SK-N-SH treated with all-trans-retinoic acid at 6 μM for 48 hours (cell line): ENCODE data around the gene XRCC4.

Experiments
- ATAC-seq: fragments of 200-7000 bp; cut with Tn5 transposase; 3 replicates; pipeline ENCODE4 v1.9.1; 2020; ENCODE audit warnings: mild to moderate bottlenecking, moderate library complexity
- ARNTL ChIP-seq: fragments of 450-650 bp; formaldehyde crosslinking; IDR thresholded peaks from 2 replicates; pipeline ENCODE4 v1.5.0; 2020; ENCODE audit warnings: low read depth, mild to moderate bottlenecking, moderate library complexity, borderline replicate concordance
- CSDC2 ChIP-seq: fragments of 250-450 bp; sonication (Bioruptor Pico); IDR thresholded peaks from 2 replicates; pipeline ENCODE4 v1.5.0; 2020; ENCODE audit warnings: mild to moderate bottlenecking, moderate library complexity
- ESRRG ChIP-seq: fragments of 250-450 bp; sonication (Bioruptor Pico); IDR thresholded peaks from 2 replicates; pipeline ENCODE4 v1.6.1; 2021; ENCODE audit warnings: mild to moderate bottlenecking
- GLIS3 ChIP-seq: fragments of 250-450 bp; sonication (Bioruptor Pico); IDR thresholded peaks from 2 replicates; pipeline ENCODE4 v1.5.0; 2020; ENCODE audit warnings: mild to moderate bottlenecking, moderate library complexity
- ISL1 ChIP-seq: fragments of 250-450 bp; sonication (Bioruptor Pico); IDR thresholded peaks from 2 replicates; pipeline ENCODE4 v2.1.2; 2022; ENCODE audit warnings: mild to moderate bottlenecking, moderate library complexity
- OSR1 ChIP-seq: fragments of 250-450 bp; sonication (Bioruptor Pico); IDR thresholded peaks from 2 replicates; pipeline ENCODE4 v1.8.0; 2022; ENCODE audit warnings: moderate library complexity, mild to moderate bottlenecking, inconsistent platforms
- PPARA ChIP-seq: fragments of 250-450 bp; sonication (Bioruptor Pico); IDR thresholded peaks from 2 replicates; pipeline ENCODE4 v1.5.0; 2020; ENCODE audit warnings: mild to moderate bottlenecking, borderline replicate concordance
- RARB ChIP-seq: fragments of 250-450 bp; sonication (Bioruptor Pico); IDR thresholded peaks from 2 replicates; pipeline ENCODE4 v1.8.0; 2021; ENCODE audit warnings: mild to moderate bottlenecking, moderate library complexity
- SNAI2 ChIP-seq: fragments of 250-450 bp; sonication (Bioruptor Pico); IDR thresholded peaks from 2 replicates; pipeline ENCODE4 v1.5.0; 2020; ENCODE audit warnings: mild to moderate bottlenecking, moderate library complexity
- TCF4 ChIP-seq: fragments of 250-450 bp; sonication (Bioruptor Pico); IDR thresholded peaks from 2 replicates; pipeline ENCODE4 v1.8.0; 2021; ENCODE audit warnings: mild to moderate bottlenecking, moderate library complexity, borderline replicate concordance
- TOX ChIP-seq: fragments of 250-450 bp; sonication (Bioruptor Pico); IDR thresholded peaks from 2 replicates; pipeline ENCODE4 v1.8.0; 2021; ENCODE audit warnings: mild to moderate bottlenecking, moderate library complexity, borderline replicate concordance
- ZC3H10 ChIP-seq: fragments of 250-450 bp; sonication (Bioruptor Pico); IDR thresholded peaks from 2 replicates; pipeline ENCODE4 v1.5.1; 2021; ENCODE audit warnings: mild to moderate bottlenecking, moderate library complexity
- ZFP3 ChIP-seq: fragments of 250-450 bp; sonication (Bioruptor Pico); IDR thresholded peaks from 2 replicates; pipeline ENCODE4 v1.5.0; 2020; ENCODE audit warnings: mild to moderate bottlenecking, moderate library complexity
- ZFP30 ChIP-seq: fragments of 450-650 bp; formaldehyde crosslinking; IDR thresholded peaks from 2 replicates; pipeline ENCODE4 v1.5.0; 2022; ENCODE audit warnings: mild to moderate bottlenecking, moderate library complexity
- ZNF565 ChIP-seq: fragments of 450-650 bp; formaldehyde crosslinking; conservative IDR thresholded peaks from 2 replicates; pipeline ENCODE4 v1.5.0; 2020; ENCODE audit warnings: low read depth, mild to moderate bottlenecking, moderate library complexity
- ZNF70 ChIP-seq: fragments of 450-650 bp; formaldehyde crosslinking; IDR thresholded peaks from 2 replicates; pipeline ENCODE4 v1.5.0; 2020; ENCODE audit warnings: mild to moderate bottlenecking, moderate library complexity
- ZNF8 ChIP-seq: fragments of 450-650 bp; formaldehyde crosslinking; IDR thresholded peaks from 2 replicates; pipeline ENCODE4 v1.5.0; 2020; ENCODE audit warnings: mild to moderate bottlenecking, moderate library complexity
- TF ChIP-seq, protein P1 (sequence below): fragments of 250-450 bp; sonication (Bioruptor Pico); IDR thresholded peaks from 2 replicates; pipeline ENCODE4 v1.5.0; 2020; ENCODE audit warnings: mild to moderate bottlenecking, moderate library complexity
- TF ChIP-seq, protein P2 (sequence below): fragments of 250-450 bp; sonication (Bioruptor Pico); IDR thresholded peaks from 2 replicates; pipeline ENCODE4 v1.5.1; 2021; ENCODE audit warnings: mild to moderate bottlenecking, moderate library complexity
- TF ChIP-seq, protein P3 (sequence below): fragments of 250-450 bp; sonication (Bioruptor Pico); IDR thresholded peaks from 2 replicates; pipeline ENCODE4 v1.8.0; 2020; ENCODE audit warnings: mild to moderate bottlenecking, moderate library complexity, borderline replicate concordance
- TF ChIP-seq, protein P4 (sequence below): fragments of 250-450 bp; sonication (Bioruptor Pico); IDR thresholded peaks from 2 replicates; pipeline ENCODE4 v1.8.0; 2021; ENCODE audit warnings: low read depth, mild to moderate bottlenecking, moderate library complexity, borderline replicate concordance

The XRCC4 gene

DNA sequence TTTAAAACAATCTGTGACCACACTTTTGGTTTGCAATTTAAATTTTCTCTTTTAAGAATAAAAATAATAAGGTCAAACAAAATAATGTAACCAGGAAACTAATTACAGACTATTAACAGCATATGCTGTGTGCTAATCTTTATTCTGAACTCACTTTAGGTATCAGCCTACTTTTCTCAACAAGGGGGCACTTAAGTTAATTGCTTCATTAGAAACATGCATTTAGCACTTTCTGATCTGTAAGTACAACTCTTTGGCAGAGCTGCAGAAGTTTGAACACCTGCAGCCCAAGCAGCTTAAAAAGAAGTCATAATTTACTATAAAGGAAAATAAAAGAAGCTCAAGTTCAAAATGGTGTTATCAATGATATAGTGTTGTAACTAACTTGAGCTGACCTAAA lies 21.7 kb downstream of the XRCC4 start:
- ATAC-seq: no peak
- TF ChIP-seq SNAI2 (CRISPR knock-in tag) (no peak), ARNTL (CRISPR knock-in tag) (no peak), OSR1 (no peak), RARB (CRISPR knock-in tag) (no peak), TOX (CRISPR knock-in tag) (no peak), ZC3H10 (no peak), ZNF8 (no peak), ZNF565 (CRISPR knock-in tag) (no peak), TCF4 (CRISPR knock-in tag) (no peak), ZNF70 (CRISPR knock-in tag) (no peak), ESRRG (CRISPR knock-in tag) (no peak)
- TF ChIP-seq, protein P1, sequence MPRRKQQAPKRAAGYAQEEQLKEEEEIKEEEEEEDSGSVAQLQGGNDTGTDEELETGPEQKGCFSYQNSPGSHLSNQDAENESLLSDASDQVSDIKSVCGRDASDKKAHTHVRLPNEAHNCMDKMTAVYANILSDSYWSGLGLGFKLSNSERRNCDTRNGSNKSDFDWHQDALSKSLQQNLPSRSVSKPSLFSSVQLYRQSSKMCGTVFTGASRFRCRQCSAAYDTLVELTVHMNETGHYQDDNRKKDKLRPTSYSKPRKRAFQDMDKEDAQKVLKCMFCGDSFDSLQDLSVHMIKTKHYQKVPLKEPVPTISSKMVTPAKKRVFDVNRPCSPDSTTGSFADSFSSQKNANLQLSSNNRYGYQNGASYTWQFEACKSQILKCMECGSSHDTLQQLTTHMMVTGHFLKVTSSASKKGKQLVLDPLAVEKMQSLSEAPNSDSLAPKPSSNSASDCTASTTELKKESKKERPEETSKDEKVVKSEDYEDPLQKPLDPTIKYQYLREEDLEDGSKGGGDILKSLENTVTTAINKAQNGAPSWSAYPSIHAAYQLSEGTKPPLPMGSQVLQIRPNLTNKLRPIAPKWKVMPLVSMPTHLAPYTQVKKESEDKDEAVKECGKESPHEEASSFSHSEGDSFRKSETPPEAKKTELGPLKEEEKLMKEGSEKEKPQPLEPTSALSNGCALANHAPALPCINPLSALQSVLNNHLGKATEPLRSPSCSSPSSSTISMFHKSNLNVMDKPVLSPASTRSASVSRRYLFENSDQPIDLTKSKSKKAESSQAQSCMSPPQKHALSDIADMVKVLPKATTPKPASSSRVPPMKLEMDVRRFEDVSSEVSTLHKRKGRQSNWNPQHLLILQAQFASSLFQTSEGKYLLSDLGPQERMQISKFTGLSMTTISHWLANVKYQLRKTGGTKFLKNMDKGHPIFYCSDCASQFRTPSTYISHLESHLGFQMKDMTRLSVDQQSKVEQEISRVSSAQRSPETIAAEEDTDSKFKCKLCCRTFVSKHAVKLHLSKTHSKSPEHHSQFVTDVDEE (CRISPR knock-in tag): no peak
- TF ChIP-seq, protein P2, sequence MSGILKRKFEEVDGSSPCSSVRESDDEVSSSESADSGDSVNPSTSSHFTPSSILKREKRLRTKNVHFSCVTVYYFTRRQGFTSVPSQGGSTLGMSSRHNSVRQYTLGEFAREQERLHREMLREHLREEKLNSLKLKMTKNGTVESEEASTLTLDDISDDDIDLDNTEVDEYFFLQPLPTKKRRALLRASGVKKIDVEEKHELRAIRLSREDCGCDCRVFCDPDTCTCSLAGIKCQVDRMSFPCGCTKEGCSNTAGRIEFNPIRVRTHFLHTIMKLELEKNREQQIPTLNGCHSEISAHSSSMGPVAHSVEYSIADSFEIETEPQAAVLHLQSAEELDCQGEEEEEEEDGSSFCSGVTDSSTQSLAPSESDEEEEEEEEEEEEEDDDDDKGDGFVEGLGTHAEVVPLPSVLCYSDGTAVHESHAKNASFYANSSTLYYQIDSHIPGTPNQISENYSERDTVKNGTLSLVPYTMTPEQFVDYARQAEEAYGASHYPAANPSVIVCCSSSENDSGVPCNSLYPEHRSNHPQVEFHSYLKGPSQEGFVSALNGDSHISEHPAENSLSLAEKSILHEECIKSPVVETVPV: no peak
- TF ChIP-seq, protein P3, sequence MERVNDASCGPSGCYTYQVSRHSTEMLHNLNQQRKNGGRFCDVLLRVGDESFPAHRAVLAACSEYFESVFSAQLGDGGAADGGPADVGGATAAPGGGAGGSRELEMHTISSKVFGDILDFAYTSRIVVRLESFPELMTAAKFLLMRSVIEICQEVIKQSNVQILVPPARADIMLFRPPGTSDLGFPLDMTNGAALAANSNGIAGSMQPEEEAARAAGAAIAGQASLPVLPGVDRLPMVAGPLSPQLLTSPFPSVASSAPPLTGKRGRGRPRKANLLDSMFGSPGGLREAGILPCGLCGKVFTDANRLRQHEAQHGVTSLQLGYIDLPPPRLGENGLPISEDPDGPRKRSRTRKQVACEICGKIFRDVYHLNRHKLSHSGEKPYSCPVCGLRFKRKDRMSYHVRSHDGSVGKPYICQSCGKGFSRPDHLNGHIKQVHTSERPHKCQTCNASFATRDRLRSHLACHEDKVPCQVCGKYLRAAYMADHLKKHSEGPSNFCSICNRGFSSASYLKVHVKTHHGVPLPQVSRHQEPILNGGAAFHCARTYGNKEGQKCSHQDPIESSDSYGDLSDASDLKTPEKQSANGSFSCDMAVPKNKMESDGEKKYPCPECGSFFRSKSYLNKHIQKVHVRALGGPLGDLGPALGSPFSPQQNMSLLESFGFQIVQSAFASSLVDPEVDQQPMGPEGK: no peak

DNA sequence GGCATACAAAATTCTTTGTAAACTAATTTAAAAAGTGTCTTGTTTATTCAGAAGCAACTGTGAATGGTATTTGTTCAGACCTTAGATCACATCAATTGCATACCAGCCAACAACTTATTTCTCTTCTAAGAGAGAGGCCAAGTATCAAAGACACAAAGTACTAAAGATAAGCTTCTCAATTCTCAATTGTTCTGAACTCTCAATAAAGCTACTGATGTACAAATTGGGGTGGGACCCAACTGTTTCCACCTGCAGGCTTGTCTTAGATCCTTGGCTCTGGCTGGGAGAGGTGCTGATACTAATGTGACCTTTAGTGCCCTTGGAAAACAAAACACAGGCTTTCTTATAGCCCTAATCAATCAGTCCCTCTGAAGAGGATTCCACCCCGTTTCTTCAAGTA lies 22.1 kb downstream of the XRCC4 start:
- TF ChIP-seq, protein P4, sequence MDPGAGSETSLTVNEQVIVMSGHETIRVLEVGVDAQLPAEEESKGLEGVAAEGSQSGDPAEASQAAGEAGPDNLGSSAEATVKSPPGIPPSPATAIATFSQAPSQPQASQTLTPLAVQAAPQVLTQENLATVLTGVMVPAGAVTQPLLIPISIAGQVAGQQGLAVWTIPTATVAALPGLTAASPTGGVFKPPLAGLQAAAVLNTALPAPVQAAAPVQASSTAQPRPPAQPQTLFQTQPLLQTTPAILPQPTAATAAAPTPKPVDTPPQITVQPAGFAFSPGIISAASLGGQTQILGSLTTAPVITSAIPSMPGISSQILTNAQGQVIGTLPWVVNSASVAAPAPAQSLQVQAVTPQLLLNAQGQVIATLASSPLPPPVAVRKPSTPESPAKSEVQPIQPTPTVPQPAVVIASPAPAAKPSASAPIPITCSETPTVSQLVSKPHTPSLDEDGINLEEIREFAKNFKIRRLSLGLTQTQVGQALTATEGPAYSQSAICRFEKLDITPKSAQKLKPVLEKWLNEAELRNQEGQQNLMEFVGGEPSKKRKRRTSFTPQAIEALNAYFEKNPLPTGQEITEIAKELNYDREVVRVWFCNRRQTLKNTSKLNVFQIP (CRISPR knock-in tag): no peak
- TF ChIP-seq OSR1 (no peak), ZNF8 (no peak)
- TF ChIP-seq, all 23 proteins: peak for 0
- no peak for ATAC-seq

DNA sequence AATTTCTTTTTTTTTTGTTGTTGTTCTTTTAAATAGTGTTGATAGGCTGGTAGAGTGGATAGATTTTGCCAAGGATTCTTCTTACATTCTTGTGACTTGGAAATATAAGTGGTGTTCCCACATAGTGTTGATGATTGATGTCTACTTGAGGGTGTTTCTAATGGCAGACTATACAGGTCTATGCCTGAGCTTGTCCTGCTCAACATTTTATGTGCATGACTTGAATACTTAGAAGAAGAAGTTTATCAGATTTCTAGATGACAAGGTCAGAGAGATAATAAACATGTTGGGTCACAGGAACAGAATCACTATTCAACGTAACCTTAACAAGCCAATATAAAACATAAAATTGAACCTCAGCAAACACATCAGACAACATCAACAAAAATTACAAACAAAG lies 24.2 kb downstream of the XRCC4 start:
- ATAC-seq: no peak
- TF ChIP-seq ISL1 (CRISPR knock-in tag) (peak; percentile 22; the same call in 1 of the 2 replicates), ZFP3 (CRISPR knock-in tag) (no peak)

DNA sequence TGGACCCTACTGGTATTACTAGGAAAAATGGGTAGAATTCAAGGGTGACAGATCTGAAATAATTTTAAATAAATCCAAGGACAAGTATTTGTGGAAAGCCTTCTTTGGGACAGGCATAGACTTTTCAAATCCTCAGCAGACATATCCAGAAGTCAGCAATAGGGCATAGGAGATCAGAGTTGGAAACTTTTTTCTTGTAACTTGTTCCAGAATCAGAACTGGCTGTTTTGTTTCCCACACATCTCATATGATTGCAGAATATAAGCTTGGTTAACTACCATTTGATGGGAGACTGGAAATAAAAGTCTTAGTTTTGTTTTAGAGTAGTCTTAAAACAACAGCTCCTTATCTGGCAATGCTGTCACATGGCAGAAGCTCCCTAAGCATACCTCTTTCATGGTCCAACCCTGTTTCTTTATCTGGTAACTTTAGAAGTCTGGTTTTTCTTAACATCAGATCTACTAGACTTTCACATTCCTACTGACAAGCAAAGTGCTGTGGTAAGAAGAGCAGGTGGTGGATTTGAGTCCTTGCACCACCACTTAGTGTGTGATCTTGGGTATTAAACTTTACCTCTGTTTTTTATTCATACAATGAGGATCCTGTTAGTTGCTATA lies 25.1 kb downstream of the XRCC4 start:
- TF ChIP-seq CSDC2 (CRISPR knock-in tag): no peak
- peak; percentile 41; the same call in 1 of the 2 replicates for TF ChIP-seq ISL1 (CRISPR knock-in tag)
- peak; percentile 27; the same call in 2 of the 3 replicates for ATAC-seq

DNA sequence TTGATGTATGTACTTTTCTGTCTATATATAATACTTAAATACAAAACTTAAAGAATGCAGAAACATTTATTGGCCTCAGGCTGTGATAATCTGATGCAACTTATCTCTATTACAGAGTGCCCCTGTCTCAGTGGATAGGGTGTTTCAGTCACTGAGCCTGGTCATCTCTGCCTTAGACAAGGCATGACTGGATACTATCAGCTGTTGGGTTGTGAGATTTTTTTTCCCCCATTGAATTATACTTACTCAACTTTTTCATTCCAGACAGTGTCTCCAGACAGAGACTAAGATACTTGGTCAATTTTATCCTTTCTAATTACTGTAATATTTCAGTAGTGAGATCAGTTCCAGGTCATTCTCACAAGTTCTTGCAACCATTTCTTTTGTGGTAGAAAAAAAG lies 26.7 kb downstream of the XRCC4 start:
- no peak for ATAC-seq
- TF ChIP-seq ESRRG (CRISPR knock-in tag): no peak
- TF ChIP-seq ZFP30: no peak
- no peak for TF ChIP-seq PPARA (CRISPR knock-in tag)
- TF ChIP-seq, protein P4 (CRISPR knock-in tag): no peak
- TF ChIP-seq, protein P1 (CRISPR knock-in tag): no peak
- TF ChIP-seq TCF4 (CRISPR knock-in tag): no peak
- no peak for TF ChIP-seq GLIS3 (CRISPR knock-in tag)
- no peak for TF ChIP-seq TOX (CRISPR knock-in tag)
- no peak for TF ChIP-seq ISL1 (CRISPR knock-in tag)
- TF ChIP-seq ZC3H10: no peak
- TF ChIP-seq ZNF70 (CRISPR knock-in tag): no peak
